Ovary (tissue), 9 donors: ENCODE data around the gene TRA2A. TPM values are rescaled to one million over a fixed set of nuclear protein-coding genes. Genes with fewer than 3 reads are reported as not detected.

Source experiments
- DNase-seq, 5 donors: peaks; one replicate each; pipeline ENCODE4 v3.0.0-alpha.2; 2019 to 2020
- H3K27ac ChIP-seq, 2 donors: fragments of 200-600 bp; one replicate each; pipeline versions ENCODE4 v1.5.1 to v1.8.0; 2019 to 2022
- H3K27me3 ChIP-seq: fragments of 200-600 bp; one replicate; pipeline ENCODE4 v1.8.0; 2022
- H3K36me3 ChIP-seq: fragments of 200-600 bp; sonication (generic); one replicate; pipeline ENCODE4 v1.5.1; 2019
- H3K4me1 ChIP-seq: one replicate; pipeline ENCODE4 v1.8.1; 2013; ENCODE audit warnings: mild to moderate bottlenecking, moderate library complexity; ENCODE audit not compliant: insufficient read depth
- H3K4me3 ChIP-seq: fragments of 200-600 bp; sonication (generic); one replicate; pipeline ENCODE4 v1.5.1; 2017
- H3K9me3 ChIP-seq, 2 donors: fragments of 200-600 bp in 1 of 2; sonication (generic) in 1 of 2; one replicate each; pipeline versions ENCODE4 v1.5.1 to v1.8.1; 2013 to 2019; ENCODE audit warnings: mild to moderate bottlenecking in 1 of 2, moderate library complexity in 1 of 2
- CTCF ChIP-seq, 3 donors: fragments of 450-650 bp in 2 of 3; fragments of 200-600 bp in 1 of 3; IDR thresholded peaks; one replicate each; pipeline versions ENCODE4 v1.5.1 to v1.8.0; 2016 to 2022; ENCODE audit warnings: antibody characterized with exemption in 3 of 3, mild to moderate bottlenecking in 1 of 3
- EP300 ChIP-seq: sonication (generic); formaldehyde crosslinking; IDR thresholded peaks from one replicate; pipeline ENCODE4 v1.6.1; 2017; ENCODE audit warnings: antibody characterized with exemption
- POLR2A ChIP-seq: fragments of 450-650 bp; IDR thresholded peaks from one replicate; pipeline ENCODE4 v1.6.1; 2017; ENCODE audit warnings: antibody characterized with exemption, mild to moderate bottlenecking, moderate library complexity
- WGBS, 3 donors: extraction: QIAGEN DNeasy Blood & Tissue Kit in 1 of 3; methylation state at CpG; one replicate each; pipeline versions ENCODE4 v1.1.5 to v1.1.7; 2013 to 2017; 5-methylcytosine and 5-hydroxymethylcytosine counted together
- intact Hi-C, 4 donors: fragments of 100-400 bp; cut with DNase I; formaldehyde crosslinking; loops; one replicate each; pipeline versions ENCODE4 v1.11.0 to v1.15.1; 2022 to 2023
- polyA plus RNA-seq, 2 donors: library from polyadenylated mRNA; stranded (reverse); fragments of 200-250 nt in 1 of 2; fragments of 350-450 nt in 1 of 2; fragmentation: Illumina TruSeq in 1 of 2; extraction: RNeasy Lipid Tissue Mini Kit (QIAGEN cat#74804) in 1 of 2; gene quantifications; one replicate each; pipeline ENCODE4 v1.2.3, GENCODE V29; 2013 to 2014
- total RNA-seq, 7 donors: library from RNA; depleted of rRNA in 2 of 7; stranded (reverse); fragments of >200 nt in 2 of 7; fragmentation: NEBNext Ultra II Directional in 3 of 7; extraction: Animal tissue kit (Norgen Biotek cat#: 25700) in 3 of 7; gene quantifications; one replicate each; pipeline versions ENCODE4 v1.1.0 to v1.2.4, GENCODE V29; 2016 to 2023
- donor health status: DM: no; HTN: no; CAD: no; lungs with moderate emphysema.
- donor health status: DM: no; HTN: no; CAD: no.
- donor health status: Bipolar disorder and iron deficiency.
- donor health status: DM: yes; HTN: yes; CAD: no.
- donor health status: DM: no; HTN: no; CAD: no.
- donor health status: DM: yes; HTN: yes; CAD: no.

The TRA2A gene
- total and polyA plus RNA-seq, 9 donors, result 54.1 to 97.2 (median 76.6) TPM

GRCh38 chr7:23476286-23477156 lies 55.3 kb downstream of the TRA2A start:
- no peak for DNase-seq
- Histone ChIP-seq H3K27ac (no peak overlapping the region), H3K4me3 (no peak overlapping the region), H3K27me3 (peaks cover 7% of the 10 kb centered on the region), H3K36me3 (no peaks in the 10 kb centered on the region), H3K9me3 (no peaks in the 10 kb centered on the region), H3K4me1 (peaks cover 3% of the 10 kb centered on the region)
- TF ChIP-seq EP300, result no peak
- no peak for TF ChIP-seq POLR2A
- TF ChIP-seq CTCF (IDR thresholded peaks at IDR 0.05), result no peak
- intact Hi-C loops, result no loop called here

- TF ChIP-seq CTCF (IDR thresholded peaks at IDR 0.05) (no peak), POLR2A (no peak), EP300 (no peak)
- Histone ChIP-seq H3K4me1 (peaks cover 5% of the 10 kb centered on the region), H3K4me3 (no peak overlapping the region), H3K9me3 (no peaks in the 10 kb centered on the region), H3K27ac (no peak overlapping the region), H3K27me3 (peaks cover 12% of the 10 kb centered on the region), H3K36me3 (no peaks in the 10 kb centered on the region)
- intact Hi-C loops, result no loop called here
- DNase-seq, result no peak
Observed at GRCh38 chr7:23475576-23475839, 56.3 kb downstream of the TRA2A start.

- 6 to 9% (median 9%) methylated on average over 15 of the region's 15 CpGs for WGBS, 3 donors
- no peak for DNase-seq
Observed at GRCh38 chr7:23474829-23475575, 56.8 kb downstream of the TRA2A start.

More at GRCh38 chr7:23474829-23475575, 56.8 kb downstream of the TRA2A start:
- peaks cover 5% of the 10 kb centered on the region for H3K4me1 ChIP-seq
- no peak overlapping the region for H3K27ac ChIP-seq
- intact Hi-C loops, result no loop called here
- TF ChIP-seq POLR2A (no peak), EP300 (no peak), CTCF (IDR thresholded peaks at IDR 0.05) (no peak)
- no peak overlapping the region for H3K4me3 ChIP-seq
- no peaks in the 10 kb centered on the region for H3K36me3 ChIP-seq
- H3K27me3 ChIP-seq, result peaks cover 12% of the 10 kb centered on the region
- no peaks in the 10 kb centered on the region for H3K9me3 ChIP-seq
